GM18873 (cell line): Measurements from ENCODE around the gene HOMER1.

Source experiments
- ATAC-seq: cut with Tn5 transposase; IDR thresholded peaks from one replicate; pipeline ENCODE4 v1.9.1; 2021; ENCODE audit warnings: mild to moderate bottlenecking, moderate library complexity, moderate number of reproducible peaks; ENCODE audit not compliant: unreplicated experiment, low FRiP score

HOMER1 gene

DNA sequence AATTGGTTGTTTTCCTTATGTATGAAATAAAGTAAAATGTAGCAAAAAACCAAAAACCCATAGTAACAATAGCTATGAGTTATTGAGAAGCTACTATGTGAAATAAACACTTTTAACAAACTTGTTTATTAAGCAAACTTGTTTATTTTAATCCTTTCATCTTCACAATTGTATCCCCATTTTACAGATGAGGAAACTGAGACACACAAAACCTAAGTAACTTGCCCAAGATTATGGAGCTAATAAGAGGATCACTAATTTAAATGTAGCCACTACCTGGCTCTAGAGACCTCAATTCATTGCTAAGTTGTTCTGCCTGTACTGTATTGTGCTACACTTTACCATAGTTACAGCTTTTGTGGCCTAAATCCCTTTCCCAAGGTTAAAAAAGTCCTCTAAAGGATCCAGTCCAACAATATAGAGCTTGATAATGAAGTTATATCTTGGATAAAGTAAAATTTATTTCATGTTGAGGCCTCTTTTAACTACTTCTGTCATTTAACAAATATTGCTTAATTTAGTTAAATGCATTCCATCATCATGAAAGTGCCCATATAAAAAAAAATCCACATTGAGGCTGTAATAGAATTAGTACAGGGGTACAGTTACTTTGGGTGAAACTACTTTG is 22.1 kb downstream of the HOMER1 start:
- ATAC-seq: no peak

GRCh38 chr5:79490323-79490936 is 23.5 kb downstream of the HOMER1 start:
- no peak for ATAC-seq

DNA sequence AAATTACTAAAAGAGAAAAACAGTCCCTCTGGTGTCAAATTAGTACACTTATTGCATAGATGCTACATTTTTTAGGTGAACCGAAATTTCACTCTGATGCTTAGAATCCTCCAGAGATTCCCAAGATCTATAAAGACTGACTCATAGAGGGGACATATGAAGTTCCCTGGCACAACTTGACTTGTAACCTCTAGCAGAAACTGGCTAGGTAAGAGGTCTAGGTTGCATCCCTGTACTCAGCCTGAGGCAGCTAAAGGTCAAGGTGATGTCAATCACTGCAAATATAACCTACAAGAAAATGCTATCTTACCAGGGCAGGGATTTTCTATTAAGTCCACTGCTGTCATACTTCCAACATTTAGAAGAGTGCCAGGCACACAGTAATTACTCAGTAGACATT is 24.2 kb downstream of the HOMER1 start:
- no peak for ATAC-seq

GRCh38 chr5:79488775-79489174 is 25.2 kb downstream of the HOMER1 start:
- ATAC-seq: no peak

- no peak for ATAC-seq
Measured at GRCh38 chr5:79488058-79488457, 25.9 kb downstream of the HOMER1 start.

- ATAC-seq: no peak
Measured at GRCh38 chr5:79487251-79487650, 26.7 kb downstream of the HOMER1 start.

DNA sequence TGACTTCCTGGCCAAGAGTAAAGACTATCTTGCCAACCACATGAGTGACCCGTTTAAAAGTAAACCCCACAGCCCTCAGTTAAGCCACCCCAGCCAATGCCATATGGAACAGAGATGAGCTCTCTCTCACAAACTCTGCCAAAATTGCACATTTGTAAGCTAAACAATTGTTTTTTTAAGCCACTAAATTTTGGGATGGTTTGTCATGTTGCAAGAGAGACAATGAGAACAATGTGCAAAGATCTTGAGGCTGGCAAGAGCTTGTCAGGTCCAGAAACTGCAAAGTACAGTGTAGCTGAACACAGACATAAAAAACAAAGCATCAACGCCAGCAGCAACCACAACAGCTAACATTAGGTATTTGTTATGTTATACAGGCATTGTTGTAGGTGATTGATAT is 27.8 kb downstream of the HOMER1 start:
- ATAC-seq: no peak

GRCh38 chr5:79484731-79485130 is 29.2 kb downstream of the HOMER1 start:
- ATAC-seq: no peak

DNA sequence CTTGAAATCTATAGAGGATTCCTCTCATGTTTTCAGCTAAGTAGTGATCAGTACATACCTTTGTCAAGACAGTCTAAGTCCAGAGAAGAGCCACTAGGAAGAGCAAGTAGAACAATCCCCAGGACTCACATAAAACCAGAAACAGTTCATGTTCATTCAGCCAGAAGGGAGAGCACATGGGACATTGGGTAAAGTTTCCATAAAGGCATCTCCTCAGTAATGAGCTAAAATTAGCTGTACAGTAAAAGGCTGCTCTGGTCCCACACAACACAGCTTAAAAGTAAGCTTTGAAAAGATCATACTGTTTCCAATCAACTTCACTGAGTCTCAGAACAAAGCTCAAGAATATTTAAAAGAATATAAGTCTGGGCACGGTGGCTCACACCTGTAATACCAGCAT is 32.4 kb downstream of the HOMER1 start:
- ATAC-seq: no peak

DNA sequence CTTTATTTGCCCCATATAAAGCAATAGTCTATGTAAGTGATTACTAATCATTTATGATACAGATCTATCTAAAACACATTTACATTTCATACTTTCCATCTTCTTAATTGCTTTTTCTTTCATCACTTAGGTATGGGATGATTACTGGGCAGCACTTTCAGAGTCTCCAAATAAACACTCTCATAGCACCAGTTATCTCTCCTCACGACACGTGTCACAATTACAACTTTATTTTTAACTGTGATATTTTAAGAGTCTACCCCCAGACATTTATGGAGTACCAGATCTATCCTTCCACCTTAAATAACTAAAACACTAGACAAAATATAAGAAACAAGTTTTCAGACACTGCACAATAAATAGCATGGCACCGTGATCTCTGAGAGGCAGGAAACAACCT is 32.9 kb downstream of the HOMER1 start:
- ATAC-seq: no peak

- no peak for ATAC-seq
Measured at GRCh38 chr5:79475152-79475466, 38.8 kb downstream of the HOMER1 start.

DNA sequence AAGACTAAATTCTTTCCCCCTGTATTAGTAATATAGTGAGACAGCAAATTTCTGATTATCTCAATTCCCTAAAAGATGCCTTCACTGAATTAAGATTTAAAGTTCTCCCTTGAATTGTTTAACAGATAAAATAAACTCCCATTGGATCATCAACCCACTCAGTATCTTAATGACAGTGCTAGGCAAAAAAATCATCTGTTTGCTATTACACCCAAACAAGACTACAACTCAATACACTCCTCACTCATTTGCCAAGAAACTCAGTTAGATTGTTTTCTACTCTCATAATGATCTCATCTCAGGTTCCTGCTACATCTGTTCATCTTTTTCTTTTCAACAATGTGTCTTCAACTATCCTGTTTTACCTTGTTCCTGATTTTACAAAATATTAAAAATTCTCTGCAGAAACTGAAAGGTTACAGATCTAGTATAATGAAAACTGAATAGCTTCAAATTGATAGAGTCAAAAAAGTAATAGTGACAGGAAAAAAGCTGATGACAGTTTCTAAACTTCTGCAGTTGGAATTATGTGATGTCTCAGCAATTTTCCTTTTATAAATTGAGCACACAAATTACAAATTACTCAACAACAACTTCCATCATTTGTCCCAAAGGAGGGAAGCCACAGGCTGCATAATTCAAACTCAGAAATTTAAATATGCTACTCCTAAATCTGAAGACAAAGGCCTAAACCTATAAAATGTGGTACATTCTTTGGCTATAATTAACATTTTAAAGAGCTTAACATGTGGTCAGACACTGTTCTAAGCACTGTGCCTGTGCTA is 39.4 kb downstream of the HOMER1 start:
- no peak for ATAC-seq

DNA sequence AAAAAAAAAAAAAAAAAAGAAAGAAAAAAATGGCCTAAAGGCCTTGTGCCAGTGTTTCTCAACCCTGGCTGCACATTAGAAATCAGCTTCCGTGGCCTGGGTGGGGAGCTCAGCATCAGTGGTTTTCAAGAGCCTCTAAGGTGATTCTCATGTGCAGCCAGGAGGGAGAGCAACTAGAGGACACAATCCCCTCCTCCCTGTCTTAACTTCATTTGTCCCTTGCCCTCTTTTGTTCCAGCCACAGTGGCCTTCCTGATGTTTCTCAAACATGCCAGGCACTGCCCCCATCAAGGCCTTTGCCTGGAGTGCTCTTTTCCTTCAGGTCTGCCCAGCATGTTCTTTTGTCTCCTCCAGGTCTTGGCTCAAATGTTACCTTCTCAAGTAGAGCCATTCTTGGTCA is 42.4 kb downstream of the HOMER1 start:
- no peak for ATAC-seq

- ATAC-seq: no peak
Measured at GRCh38 chr5:79464695-79465332, 49.1 kb downstream of the HOMER1 start.

DNA sequence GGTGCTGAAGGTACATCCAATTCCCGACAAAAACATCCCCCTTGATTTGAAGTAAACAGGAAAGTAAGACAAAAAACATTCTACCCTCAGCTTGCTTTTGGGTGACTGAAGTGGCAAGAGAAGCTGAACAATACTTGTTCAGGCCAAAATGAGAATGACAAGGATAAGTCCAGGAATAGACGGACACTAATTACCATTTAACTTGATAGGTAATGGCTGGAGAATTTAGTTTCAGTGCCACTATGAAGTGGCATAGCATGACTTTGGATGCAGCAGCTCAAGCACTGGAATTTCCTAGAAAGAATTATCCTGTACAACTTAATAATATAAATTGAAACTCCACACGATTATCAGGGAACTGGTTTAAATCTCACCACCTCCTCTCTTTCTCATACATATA is 49.7 kb downstream of the HOMER1 start:
- ATAC-seq: no peak

- no peak for ATAC-seq
Measured at GRCh38 chr5:79459626-79460025, 54.3 kb downstream of the HOMER1 start.

GRCh38 chr5:79456890-79457583 is 56.9 kb downstream of the HOMER1 start:
- peak; percentile 69 for ATAC-seq

DNA sequence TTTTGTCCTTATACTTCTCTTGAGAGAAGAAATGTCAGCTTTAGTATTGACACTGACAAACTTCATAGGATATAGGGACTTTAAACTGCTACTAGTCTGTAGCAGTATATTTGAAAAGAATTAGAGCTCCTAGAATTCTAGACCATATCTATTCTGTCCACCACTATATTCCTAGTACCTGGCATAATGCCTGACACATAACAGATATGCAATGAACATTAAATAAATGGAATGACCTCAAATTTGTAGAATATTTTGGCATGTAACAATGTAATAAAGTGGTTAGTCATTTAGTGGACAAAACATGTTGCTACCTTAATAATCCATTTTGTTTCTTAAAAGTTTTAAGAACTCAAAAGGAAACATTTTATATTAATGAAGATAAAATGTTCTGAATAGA is 57.5 kb downstream of the HOMER1 start:
- ATAC-seq: no peak

DNA sequence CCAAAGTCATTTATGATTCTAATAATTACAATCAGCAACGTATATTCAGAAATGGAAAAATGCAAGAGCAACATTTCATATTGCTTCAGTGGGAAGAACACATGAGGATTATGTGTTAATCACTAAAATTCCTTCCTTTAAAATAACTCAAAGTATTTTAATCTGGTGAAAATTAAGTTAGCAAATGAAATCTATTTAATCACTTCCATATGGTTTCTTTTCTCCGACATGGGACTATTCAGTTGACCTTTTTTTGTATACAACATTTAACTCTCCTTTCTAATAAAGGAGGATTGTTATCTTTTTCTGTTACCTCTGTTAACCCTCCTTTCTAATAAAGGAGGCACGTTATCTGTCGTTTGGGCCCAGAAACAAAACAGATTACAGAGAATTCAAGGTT is 59.9 kb downstream of the HOMER1 start:
- no peak for ATAC-seq

GRCh38 chr5:79448336-79448735 is 65.6 kb downstream of the HOMER1 start:
- no peak for ATAC-seq

DNA sequence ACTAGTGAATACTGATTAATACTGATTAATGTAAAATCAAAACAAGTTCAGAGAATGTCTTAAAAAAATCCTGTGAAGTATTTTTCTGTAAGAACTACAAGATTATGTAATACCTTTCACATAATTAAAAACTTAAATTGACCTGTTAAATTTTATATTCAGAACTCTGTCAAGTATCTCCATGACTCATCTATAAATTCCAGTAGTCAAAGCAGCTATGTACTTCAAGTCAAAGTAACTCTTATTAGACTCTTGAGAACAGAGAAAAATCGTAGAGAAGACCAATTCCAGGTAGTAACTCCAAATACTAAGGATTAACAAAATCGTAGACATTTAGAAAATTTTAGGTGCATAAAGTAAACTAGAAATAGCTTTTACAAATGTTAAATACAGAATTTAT is 77.1 kb downstream of the HOMER1 start:
- no peak for ATAC-seq
